HUES64 (cell line): Measurements from ENCODE around the gene NEK11. TPM values are rescaled to one million over a fixed set of nuclear protein-coding genes. Genes with fewer than 3 reads are reported as not detected.

Experiments used
- H3K27ac ChIP-seq: 2 replicates; pipeline ENCODE4 v1.7.0; 2013; ENCODE audit warnings: low read depth, low read length, inconsistent platforms
- H3K27me3 ChIP-seq: 2 replicates; pipeline ENCODE4 v1.6.1; 2013; ENCODE audit warnings: mild to moderate bottlenecking, low read length; ENCODE audit not compliant: insufficient read depth
- H3K36me3 ChIP-seq: 2 replicates; pipeline ENCODE4 v1.6.1; 2013; ENCODE audit warnings: mild to moderate bottlenecking, low read length; ENCODE audit not compliant: insufficient read depth
- H3K4me1 ChIP-seq: 2 replicates; pipeline ENCODE4 v1.6.1; 2013; ENCODE audit warnings: mild to moderate bottlenecking, low read length, moderate library complexity; ENCODE audit not compliant: insufficient read depth
- H3K4me3 ChIP-seq: 2 replicates; pipeline ENCODE4 v1.5.1; 2013; ENCODE audit warnings: mild to moderate bottlenecking, low read length, moderate library complexity
- H3K9ac ChIP-seq: 2 replicates; pipeline ENCODE4 v1.6.1; 2013; ENCODE audit warnings: mild to moderate bottlenecking, low read depth, low read length
- H3K9me3 ChIP-seq: 2 replicates; pipeline ENCODE4 v1.6.1; 2013; ENCODE audit warnings: low read depth, low read length; ENCODE audit not compliant: insufficient read depth
- WGBS: fragments of 150-250, 120-280 bp; methylation state at CpG from one replicate; pipeline ENCODE4 v1.1.7; 2013; ENCODE audit warnings: missing lambda C conversion rate; 5-methylcytosine and 5-hydroxymethylcytosine counted together
- polyA plus RNA-seq, 2 experiments: library from polyadenylated mRNA; stranded (reverse); fragments of 50-300 nt; gene quantifications; one replicate each; pipeline ENCODE4 v1.2.3, GENCODE V29; 2013

NEK11 gene, protein sequence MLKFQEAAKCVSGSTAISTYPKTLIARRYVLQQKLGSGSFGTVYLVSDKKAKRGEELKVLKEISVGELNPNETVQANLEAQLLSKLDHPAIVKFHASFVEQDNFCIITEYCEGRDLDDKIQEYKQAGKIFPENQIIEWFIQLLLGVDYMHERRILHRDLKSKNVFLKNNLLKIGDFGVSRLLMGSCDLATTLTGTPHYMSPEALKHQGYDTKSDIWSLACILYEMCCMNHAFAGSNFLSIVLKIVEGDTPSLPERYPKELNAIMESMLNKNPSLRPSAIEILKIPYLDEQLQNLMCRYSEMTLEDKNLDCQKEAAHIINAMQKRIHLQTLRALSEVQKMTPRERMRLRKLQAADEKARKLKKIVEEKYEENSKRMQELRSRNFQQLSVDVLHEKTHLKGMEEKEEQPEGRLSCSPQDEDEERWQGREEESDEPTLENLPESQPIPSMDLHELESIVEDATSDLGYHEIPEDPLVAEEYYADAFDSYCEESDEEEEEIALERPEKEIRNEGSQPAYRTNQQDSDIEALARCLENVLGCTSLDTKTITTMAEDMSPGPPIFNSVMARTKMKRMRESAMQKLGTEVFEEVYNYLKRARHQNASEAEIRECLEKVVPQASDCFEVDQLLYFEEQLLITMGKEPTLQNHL
- 1.6 TPM for polyA plus RNA-seq (2013, experiment 1 of 2)
- polyA plus RNA-seq (2013, experiment 2 of 2) = 2.1 TPM

DNA sequence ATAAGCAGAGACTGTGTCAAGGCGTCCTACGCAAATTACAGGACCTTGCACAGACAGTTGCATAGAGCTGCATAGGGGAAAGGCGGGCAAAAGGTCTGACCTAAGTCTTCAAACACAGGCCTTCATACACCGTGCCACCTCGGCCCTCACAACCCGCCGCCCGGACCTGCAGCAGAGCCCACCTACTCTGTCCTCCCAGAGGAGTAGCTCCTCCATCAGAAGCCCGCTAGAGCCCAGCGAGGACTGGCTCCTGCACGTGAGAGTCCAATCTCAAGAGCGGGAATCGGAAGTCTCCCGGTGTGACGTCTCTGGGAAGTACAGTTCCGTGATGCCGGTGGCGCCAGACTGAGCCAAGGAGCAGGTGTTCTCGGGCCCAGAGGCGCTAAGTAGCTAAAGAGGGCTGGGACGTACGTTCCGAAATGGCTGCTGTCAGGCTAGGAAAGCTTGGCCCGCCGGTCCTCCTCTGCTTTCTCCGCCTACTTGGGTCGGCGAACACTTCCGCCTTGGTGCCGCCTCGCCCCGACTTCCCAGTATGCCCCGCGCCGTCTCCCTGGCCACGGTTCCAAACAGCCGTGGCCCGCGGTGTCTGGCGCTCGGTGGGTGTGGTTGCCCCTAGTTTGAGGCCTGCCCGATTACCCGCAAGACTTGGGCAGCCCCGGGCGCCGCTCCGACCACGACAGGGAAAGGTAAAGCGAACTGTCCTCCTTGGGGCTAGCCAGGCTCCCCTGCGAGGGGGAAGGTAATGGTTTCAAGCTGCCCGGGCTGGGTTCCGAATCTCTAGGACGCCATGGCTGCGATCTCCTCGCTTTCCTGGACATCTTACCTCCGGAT lies at the start of gene NEK11, which contains the start of gene ASTE1:
TSS of gene NEK11 (plus strand) at position 557 of the 831 bp plus-strand sequence. CDS start 2,832 bp downstream, outside the sequence.
TSS of gene ASTE1 (minus strand) at position 505 of the 831 bp plus-strand sequence. CDS start 1,519 bp downstream, outside the sequence.
- Histone ChIP-seq H3K9ac (peak within 1 kb of the TSS; percentile 82), H3K4me1 (peaks cover 6% of the 10 kb centered on the region; the same call in 1 of the 2 replicates), H3K9me3 (no peaks in the 10 kb centered on the region), H3K27me3 (0 out of 2 replicates have a peak, but pooled peaks cover 3% of the 10 kb centered on the region), H3K36me3 (peaks cover 16% of the 10 kb centered on the region), H3K27ac (peak within 1 kb of the TSS; percentile 83), H3K4me3 (peak within 1 kb of the TSS; percentile 83)
- 4% methylated on average over 56 of the region's 56 CpGs for WGBS

DNA sequence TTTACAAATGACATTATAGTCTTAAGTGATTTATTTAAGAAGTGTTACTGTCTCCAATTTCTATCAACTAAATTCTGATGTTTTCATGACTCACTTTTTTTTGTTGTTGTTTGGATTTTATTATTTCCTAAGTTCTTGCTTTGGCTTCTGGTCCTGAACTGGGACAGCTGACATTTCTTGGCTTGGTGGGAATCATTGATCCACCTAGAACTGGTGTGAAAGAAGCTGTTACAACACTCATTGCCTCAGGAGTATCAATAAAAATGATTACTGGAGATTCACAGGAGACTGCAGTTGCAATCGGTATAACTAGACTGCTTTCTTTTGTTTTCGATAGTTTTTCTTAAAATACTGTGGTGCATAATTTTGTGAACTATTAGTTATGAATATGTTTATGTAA lies 47.6 kb upstream of the NEK11 start:
- H3K27me3 ChIP-seq = no peaks in the 10 kb centered on the region
- WGBS = 96% methylated on average over 2 of the region's 2 CpGs

DNA sequence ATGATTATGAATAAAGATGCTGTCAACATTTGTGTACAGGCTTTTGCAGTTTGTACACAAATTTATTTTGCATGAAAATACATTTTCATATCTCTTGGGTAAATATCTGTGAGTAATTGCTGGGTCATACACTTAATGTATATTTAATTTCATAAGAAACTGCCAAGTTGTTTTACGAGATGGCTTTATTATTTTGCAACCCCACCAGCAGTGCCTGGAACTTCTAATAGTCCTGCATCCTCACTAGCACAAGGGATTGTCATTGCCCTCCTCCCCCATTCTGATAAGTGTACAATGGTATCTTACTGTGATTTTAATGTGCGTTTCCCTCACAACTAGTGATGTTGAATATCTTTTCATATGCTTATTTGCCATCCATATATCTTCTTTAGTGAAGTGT lies 45.2 kb upstream of the NEK11 start:
- WGBS = 100% methylated on average over 1 of the region's 2 CpGs
- Histone ChIP-seq H3K9ac (no peak overlapping the region), H3K4me1 (no peaks in the 10 kb centered on the region), H3K36me3 (peaks cover 64% of the 10 kb centered on the region), H3K9me3 (no peaks in the 10 kb centered on the region), H3K4me3 (no peak overlapping the region), H3K27ac (no peak overlapping the region), H3K27me3 (no peaks in the 10 kb centered on the region)

More for the DNA sequence above, 47.6 kb upstream of the NEK11 start:
- no peak overlapping the region for H3K9ac ChIP-seq
- no peak overlapping the region for H3K27ac ChIP-seq
- H3K4me3 ChIP-seq = no peak overlapping the region
- H3K4me1 ChIP-seq = peaks cover 2% of the 10 kb centered on the region; the same call in 1 of the 2 replicates
- H3K36me3 ChIP-seq = peaks cover 81% of the 10 kb centered on the region
- H3K9me3 ChIP-seq = no peaks in the 10 kb centered on the region

DNA sequence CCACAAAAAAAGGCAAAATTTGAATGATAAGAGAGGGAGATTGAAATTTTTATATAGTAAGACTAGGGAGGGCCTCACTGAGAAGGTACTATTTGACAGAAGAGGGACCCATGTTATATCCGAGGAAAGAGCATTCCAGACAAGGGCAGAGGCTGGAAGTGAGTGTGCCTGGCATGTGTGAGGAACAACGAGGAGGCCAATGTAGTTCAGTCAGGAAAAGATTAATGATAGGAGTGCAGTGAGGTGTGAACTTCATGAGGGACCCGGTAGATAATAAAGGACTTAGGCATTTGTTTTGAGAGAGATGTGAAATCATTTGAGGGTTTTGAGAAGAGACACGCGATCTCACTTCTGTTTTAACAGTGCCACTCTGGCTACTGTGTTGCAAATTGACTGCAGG lies 36.4 kb upstream of the NEK11 start:
- Histone ChIP-seq H3K9me3 (no peaks in the 10 kb centered on the region), H3K27me3 (no peaks in the 10 kb centered on the region), H3K9ac (no peak overlapping the region), H3K36me3 (peaks cover 37% of the 10 kb centered on the region), H3K27ac (no peak overlapping the region), H3K4me3 (no peak overlapping the region), H3K4me1 (no peaks in the 10 kb centered on the region)
- 73% methylated on average over 5 of the region's 5 CpGs for WGBS

DNA sequence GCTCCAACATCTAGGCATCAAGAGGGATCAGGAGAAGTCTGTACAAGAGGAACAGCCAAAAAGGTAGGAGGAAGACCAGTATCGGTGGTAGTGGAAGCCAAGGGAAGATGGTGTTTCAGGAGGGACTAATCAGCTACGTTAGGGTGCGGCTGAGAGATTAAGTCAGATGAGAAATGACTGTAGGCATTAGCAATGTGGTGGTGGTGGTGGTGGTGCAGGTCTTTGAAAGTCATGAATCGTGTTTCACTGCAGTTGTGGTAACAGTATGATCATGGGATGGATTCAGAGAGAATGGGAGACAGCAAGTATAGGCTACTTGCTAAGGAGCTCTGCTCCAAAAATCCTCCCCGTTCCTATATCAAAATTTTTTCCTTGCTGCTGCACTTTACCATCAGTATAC lies 35.6 kb upstream of the NEK11 start:
- H3K9me3 ChIP-seq = no peaks in the 10 kb centered on the region

DNA sequence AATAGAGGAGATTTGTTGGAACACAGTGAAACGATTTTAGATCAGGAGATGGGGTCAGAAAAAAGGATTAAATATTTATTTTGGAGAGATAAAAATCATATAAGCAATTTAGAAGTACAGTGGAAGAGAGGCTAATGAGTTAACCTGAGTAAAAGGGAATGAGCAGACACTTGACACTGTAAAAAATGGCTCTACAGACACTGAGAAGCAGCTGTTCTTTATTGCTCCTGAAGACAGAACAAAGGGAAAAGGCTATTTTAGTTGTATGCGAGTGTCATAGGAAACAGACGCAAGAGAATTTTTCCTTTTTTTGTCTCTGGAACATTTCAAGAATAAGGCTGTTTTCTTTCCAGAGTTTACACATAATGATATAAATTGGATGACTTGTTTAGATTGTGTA lies 34.3 kb upstream of the NEK11 start:
- peaks cover 55% of the 10 kb centered on the region for H3K36me3 ChIP-seq
- H3K4me3 ChIP-seq = no peak overlapping the region
- H3K4me1 ChIP-seq = no peaks in the 10 kb centered on the region
- no peaks in the 10 kb centered on the region for H3K27me3 ChIP-seq
- no peak overlapping the region for H3K27ac ChIP-seq
- H3K9ac ChIP-seq = no peak overlapping the region
- 98% methylated on average over 3 of the region's 3 CpGs for WGBS
- no peaks in the 10 kb centered on the region for H3K9me3 ChIP-seq

More for the DNA sequence above, 35.6 kb upstream of the NEK11 start:
- Histone ChIP-seq H3K27ac (no peak overlapping the region), H3K36me3 (peaks cover 43% of the 10 kb centered on the region), H3K27me3 (no peaks in the 10 kb centered on the region), H3K4me1 (no peaks in the 10 kb centered on the region), H3K9ac (no peak overlapping the region), H3K4me3 (no peak overlapping the region)
- 94% methylated on average over 4 of the region's 5 CpGs for WGBS

DNA sequence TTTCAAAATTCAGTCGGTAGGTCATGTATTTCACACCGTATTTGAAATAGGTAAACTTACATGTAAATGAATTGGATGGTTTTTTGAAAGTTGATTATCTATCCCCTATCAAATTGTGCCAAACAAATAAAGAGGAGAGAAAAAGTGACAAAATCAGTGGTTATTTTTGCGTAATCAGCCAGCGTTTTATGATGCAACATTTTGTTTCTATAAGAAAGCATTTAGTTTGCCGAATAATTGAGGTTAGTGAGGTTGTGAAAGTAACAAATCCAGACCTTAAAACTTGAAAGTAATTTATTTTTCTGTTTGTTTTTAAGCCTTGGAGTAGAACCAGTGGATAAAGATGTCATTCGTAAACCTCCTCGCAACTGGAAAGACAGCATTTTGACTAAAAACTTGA lies 29.4 kb upstream of the NEK11 start:
- 100% methylated on average over 5 of the region's 7 CpGs for WGBS
- no peaks in the 10 kb centered on the region for H3K9me3 ChIP-seq
- peaks cover 90% of the 10 kb centered on the region for H3K36me3 ChIP-seq
- no peak overlapping the region for H3K4me3 ChIP-seq
- H3K27ac ChIP-seq = no peak overlapping the region
- H3K9ac ChIP-seq = no peak overlapping the region
- H3K27me3 ChIP-seq = no peaks in the 10 kb centered on the region
- H3K4me1 ChIP-seq = no peaks in the 10 kb centered on the region

DNA sequence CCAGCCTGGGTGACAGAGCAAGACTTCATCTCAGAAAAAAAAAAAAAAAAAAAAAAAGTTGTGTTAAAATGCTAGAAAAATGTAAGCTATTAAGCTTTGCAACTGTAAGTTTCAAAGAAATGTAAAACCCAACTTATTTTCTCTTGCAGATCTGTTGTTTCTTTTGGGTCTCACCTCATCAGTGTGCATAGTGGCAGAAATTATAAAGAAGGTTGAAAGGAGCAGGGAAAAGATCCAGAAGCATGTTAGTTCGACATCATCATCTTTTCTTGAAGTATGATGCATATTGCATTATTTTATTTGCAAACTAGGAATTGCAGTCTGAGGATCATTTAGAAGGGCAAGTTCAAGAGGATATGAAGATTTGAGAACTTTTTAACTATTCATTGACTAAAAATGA lies 25.6 kb upstream of the NEK11 start:
- no peak overlapping the region for H3K27ac ChIP-seq
- WGBS = 100% methylated on average over 1 of the region's 1 CpG
- H3K36me3 ChIP-seq = peaks cover 85% of the 10 kb centered on the region
- no peak overlapping the region for H3K9ac ChIP-seq
- no peak overlapping the region for H3K4me3 ChIP-seq
- no peaks in the 10 kb centered on the region for H3K4me1 ChIP-seq
- H3K9me3 ChIP-seq = no peaks in the 10 kb centered on the region
- no peaks in the 10 kb centered on the region for H3K27me3 ChIP-seq

DNA sequence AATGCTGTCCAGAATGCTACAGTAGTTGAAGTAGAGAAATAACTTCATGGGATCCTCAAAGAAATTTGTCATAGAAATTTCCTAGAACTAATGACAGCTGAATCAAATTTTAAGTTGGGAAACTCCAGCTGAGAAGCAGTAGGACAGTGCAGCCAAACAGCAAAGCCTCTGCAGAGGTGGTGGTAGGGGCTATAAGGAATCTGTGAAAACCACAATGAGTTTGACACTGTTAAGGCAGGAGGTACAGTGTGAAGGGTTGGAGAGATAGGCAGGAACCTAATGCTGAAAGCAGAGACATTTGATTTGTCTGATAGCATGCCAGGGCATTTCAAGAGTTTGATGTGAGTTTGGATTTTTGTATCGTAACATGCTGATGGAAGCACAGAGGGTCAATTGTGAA lies 22.1 kb upstream of the NEK11 start:
- Histone ChIP-seq H3K9me3 (no peaks in the 10 kb centered on the region), H3K27me3 (no peaks in the 10 kb centered on the region), H3K4me3 (no peak overlapping the region), H3K36me3 (peaks cover 59% of the 10 kb centered on the region), H3K4me1 (no peaks in the 10 kb centered on the region), H3K27ac (no peak overlapping the region), H3K9ac (no peak overlapping the region)
- 97% methylated on average over 1 of the region's 1 CpG for WGBS

DNA sequence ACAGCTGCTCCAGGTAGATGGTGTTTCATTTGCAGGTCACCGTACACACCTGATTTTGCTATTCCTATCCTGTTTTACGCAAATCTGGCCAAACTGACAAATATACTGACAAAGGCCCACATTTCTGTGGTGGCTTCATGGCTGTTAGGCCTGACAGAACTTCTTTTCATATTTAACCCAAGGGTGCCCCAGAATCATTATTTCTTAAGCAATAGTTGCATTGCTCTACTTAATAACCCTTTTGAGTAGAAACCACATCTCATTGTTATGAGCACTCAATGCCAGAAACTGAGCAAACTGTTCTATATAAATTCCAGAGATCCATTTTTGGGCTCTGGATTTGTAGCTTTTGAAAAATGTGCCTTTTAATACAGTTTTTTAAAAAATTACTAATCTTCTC lies 19.4 kb upstream of the NEK11 start:
- H3K27me3 ChIP-seq = no peaks in the 10 kb centered on the region
- H3K4me1 ChIP-seq = no peaks in the 10 kb centered on the region
- H3K9me3 ChIP-seq = no peaks in the 10 kb centered on the region
- no peak overlapping the region for H3K4me3 ChIP-seq
- no peak overlapping the region for H3K9ac ChIP-seq
- H3K36me3 ChIP-seq = peaks cover 53% of the 10 kb centered on the region
- 96% methylated on average over 2 of the region's 2 CpGs for WGBS
- H3K27ac ChIP-seq = no peak overlapping the region
